ENCODE results near the gene RNF150. TPM values are rescaled to one million over a fixed set of nuclear protein-coding genes. Genes with fewer than 3 reads are reported as not detected.

The RNF150 gene
- total and polyA plus RNA-seq, 2 of the 8 experiments (the other 6 are each of a cell fraction or from before 2014, with no cell fraction given), result 3.4 to 4.8 TPM

DNA sequence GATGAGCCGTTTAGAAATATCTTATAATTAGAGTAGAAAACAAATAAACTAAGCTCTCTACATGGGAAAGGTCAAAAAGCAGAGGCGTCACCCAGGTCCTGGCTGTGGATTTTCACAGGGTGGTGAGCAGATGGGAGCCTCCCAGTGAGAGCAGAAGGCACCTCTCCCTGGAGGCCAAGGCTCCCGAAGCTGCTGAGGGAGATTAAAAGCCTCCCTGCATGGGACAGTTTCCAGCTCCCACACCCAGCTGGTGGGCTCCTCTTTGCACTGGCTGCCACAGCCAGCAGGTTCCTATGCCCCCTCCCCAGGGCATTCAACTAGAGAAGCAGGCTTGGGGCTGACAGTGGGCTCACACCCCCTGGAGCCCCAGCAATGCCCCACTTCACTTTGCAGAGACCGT, 321.8 kb downstream of the RNF150 start:
- Histone ChIP-seq H3K4me2 (ENCODE audit: insufficient read depth in 1 of 2, low read depth in 2 of 2, low read length in 2 of 2) (no peak overlapping the region), H3K9ac (replicated peaks in 1 of 4; ENCODE audit: extremely low read depth in 1 of 4, low read depth in 3 of 4, low read length in 3 of 4) (no peak overlapping the region), H2BK20ac (ENCODE audit: low read length) (no peak overlapping the region), H3K9me3 (ENCODE audit: insufficient read depth in 2 of 2, low read depth in 1 of 2, low read length in 1 of 2) (no peaks in the 10 kb centered on the region), H3K27me3 (replicated peaks in 1 of 4; ENCODE audit: control insufficient read depth in 3 of 4, extremely low read depth in 1 of 4, insufficient read depth in 3 of 4, low read length in 3 of 4) (no peaks in the 10 kb centered on the region), H3K14ac (ENCODE audit: insufficient read length) (no peak overlapping the region), H4K20me1 (replicated peaks in 1 of 2; ENCODE audit: control insufficient read depth in 1 of 2, insufficient read depth in 2 of 2, low read length in 2 of 2) (no peaks in the 10 kb centered on the region), H3K79me1 (ENCODE audit: low read depth, low read length) (no peaks in the 10 kb centered on the region), H4K8ac (ENCODE audit: extremely low read depth, insufficient read depth, low read length) (no peak overlapping the region), H3K79me2 (ENCODE audit: control insufficient read depth in 1 of 2, insufficient read depth in 2 of 2, low read length in 2 of 2) (no peaks in the 10 kb centered on the region), H3K18ac (ENCODE audit: extremely low read depth, low read length) (no peak overlapping the region), H2BK15ac (ENCODE audit: low read length) (no peak overlapping the region), H3K36me3 (ENCODE audit: control insufficient read depth in 2 of 4, insufficient read depth in 4 of 4, low read length in 3 of 4) (no peaks in the 10 kb centered on the region), H3K56ac (replicated peaks; ENCODE audit: insufficient read length, low read depth, low read length) (no peak overlapping the region), H2AFZ (ENCODE audit: low read length) (no peak overlapping the region), H2BK5ac (ENCODE audit: low read depth, low read length) (no peak overlapping the region), H3K23ac (ENCODE audit: insufficient read length) (no peak overlapping the region), H3K23me2 (ENCODE audit: low read depth, low read length) (no peaks in the 10 kb centered on the region; the same call in 1 of the 2 replicates), H3K4me3 (ENCODE audit: extremely low read depth in 1 of 4, insufficient read depth in 2 of 4, low read depth in 3 of 4, low read length in 4 of 4) (no peak overlapping the region), H4K5ac (ENCODE audit: insufficient read length, low read depth, low read length) (no peak overlapping the region), H4K91ac (replicated peaks; ENCODE audit: insufficient read length, low read length) (no peak overlapping the region), H2BK12ac (ENCODE audit: low read depth, low read length) (no peak overlapping the region), H3K4me1 (replicated peaks in 1 of 4; ENCODE audit: control insufficient read depth in 3 of 4, insufficient read depth in 4 of 4, low read length in 3 of 4) (no peaks in the 10 kb centered on the region; a peak in 1 of 7 replicates), H2BK120ac (replicated peaks; ENCODE audit: low read depth, low read length) (no peak overlapping the region), H3K27ac (ENCODE audit: low read depth, low read length) (no peak overlapping the region), H3K4ac (replicated peaks; ENCODE audit: insufficient read length, low read depth, low read length) (no peak overlapping the region), H2AK5ac (ENCODE audit: low read depth, low read length) (no peak overlapping the region)
- ChIA-PET CTCF (ENCODE audit: partially characterized antibody) (interaction anchor here (0.7 to 1.1 kb wide), 2 partner anchors 15 to 40 kb away, joined by 3 read pairs; no protein-coding TSS in a partner anchor), POLR2A (ENCODE audit: partially characterized antibody) (interaction anchor here (0.6 to 0.9 kb wide), 2 partner anchors 14 to 96 kb away, joined by 3 to 4 read pairs; no protein-coding TSS in a partner anchor)
- DNase-seq (ENCODE audit: low read depth in 1 of 2, low spot score in 2 of 2) (no peak), FAIRE-seq (no peak)
- WGBS, 2 experiments (ENCODE audit: extremely low coverage in 1 of 2, insufficient coverage in 1 of 2, insufficient read length in 1 of 2, insufficient replicate concordance in 2 of 2, low coverage in 1 of 2, low lambda C conversion rate in 2 of 2, missing lambda C conversion rate in 1 of 2), result 83% methylated on average over 4 of the region's 4 CpGs; no CpG with 5 or more reads in 1 of the 2 experiments
- TF ChIP-seq EP300 (IDR thresholded peaks at IDR 0.05; ENCODE audit: borderline replicate concordance in 1 of 2, low read depth in 2 of 2, low read length in 2 of 2), result no peak
- no peak for TF ChIP-seq PHF8 (conservative IDR thresholded peaks at IDR 0.05; ENCODE audit: low read depth, low read length)
- no peak for TF ChIP-seq JUND (IDR thresholded peaks at IDR 0.05; ENCODE audit: low read length)
- no peak for TF ChIP-seq TAF1 (IDR thresholded peaks at IDR 0.05; ENCODE audit: low read depth, low read length)
- no peak for TF ChIP-seq CBX8 (IDR thresholded peaks at IDR 0.05; ENCODE audit: borderline replicate concordance, low read depth, low read length)
- TF ChIP-seq TAF7 (optimal IDR thresholded peaks at IDR 0.05; ENCODE audit: borderline replicate concordance, low read depth, low read length), result no peak
- no peak for TF ChIP-seq POU5F1 (IDR thresholded peaks at IDR 0.05; ENCODE audit: low read depth, low read length)
- no peak for TF ChIP-seq SAP30 (IDR thresholded peaks at IDR 0.05; ENCODE audit: insufficient read depth, insufficient replicate concordance, low read length)
- TF ChIP-seq TEAD4 (IDR thresholded peaks at IDR 0.05; ENCODE audit: low read depth, low read length), result no peak

Data from H1 (cell line).